Measurements from ENCODE around the gene GUCY1B1. TPM values are rescaled to one million over a fixed set of nuclear protein-coding genes. Genes with fewer than 3 reads are reported as not detected.

Gene GUCY1B1
- total RNA-seq, 1 experiment from 2014 or later: not detected

DNA sequence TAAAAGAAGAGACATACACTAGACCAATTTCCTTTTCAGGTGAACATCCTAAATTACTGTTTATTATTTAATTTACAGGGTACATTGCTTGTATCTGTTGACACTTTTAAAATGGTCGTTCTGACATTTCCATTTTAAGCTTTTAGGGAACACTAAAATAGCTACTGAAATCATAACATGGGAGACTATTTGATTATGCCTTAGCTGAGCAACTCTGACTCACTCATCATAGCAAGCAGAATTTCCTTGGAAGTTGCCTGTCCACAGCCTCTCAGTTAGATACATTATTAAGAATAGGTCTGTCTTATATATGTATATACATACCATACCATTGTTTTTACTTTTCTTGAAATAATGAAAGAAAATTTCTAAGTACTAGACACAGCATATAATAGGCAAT lies 22.0 kb downstream of the GUCY1B1 start:
- no peak overlapping the region for H3K27ac Mint-ChIP-seq (ENCODE audit: low read depth, unreplicated experiment)
- no peak for DNase-seq (ENCODE audit: unreplicated experiment)
- no peaks in the 10 kb centered on the region for H3K36me3 Mint-ChIP-seq (ENCODE audit: insufficient read depth, unreplicated experiment)
- ChIA-PET CTCF (interaction anchor here (1.2 to 2.7 kb wide), 3 partner anchors 11 to 337 kb away, joined by 3 to 7 read pairs (median 5); partner anchors contain the start of gene CTSO), POLR2A (no interaction called here)
- intact Hi-C loops (cut with micrococcal nuclease): no loop called here
- H3K4me3 Mint-ChIP-seq (ENCODE audit: unreplicated experiment): no peak overlapping the region
- H3K9me3 Mint-ChIP-seq (ENCODE audit: unreplicated experiment): no peaks in the 10 kb centered on the region
- H3K27me3 Mint-ChIP-seq (ENCODE audit: insufficient read depth, unreplicated experiment): no peaks in the 10 kb centered on the region
- H3K4me1 Mint-ChIP-seq (ENCODE audit: insufficient read depth, unreplicated experiment): no peaks in the 10 kb centered on the region
- no TSS peak for BruUV-seq (replicated peaks)
- TF ChIP-seq CTCF (IDR thresholded peaks at IDR 0.05; ENCODE audit: unreplicated experiment): no peak

GRCh38 chr4:155781249-155781831 lies 22.5 kb downstream of the GUCY1B1 start:
- POLR2A ChIA-PET: no interaction called here

DNA sequence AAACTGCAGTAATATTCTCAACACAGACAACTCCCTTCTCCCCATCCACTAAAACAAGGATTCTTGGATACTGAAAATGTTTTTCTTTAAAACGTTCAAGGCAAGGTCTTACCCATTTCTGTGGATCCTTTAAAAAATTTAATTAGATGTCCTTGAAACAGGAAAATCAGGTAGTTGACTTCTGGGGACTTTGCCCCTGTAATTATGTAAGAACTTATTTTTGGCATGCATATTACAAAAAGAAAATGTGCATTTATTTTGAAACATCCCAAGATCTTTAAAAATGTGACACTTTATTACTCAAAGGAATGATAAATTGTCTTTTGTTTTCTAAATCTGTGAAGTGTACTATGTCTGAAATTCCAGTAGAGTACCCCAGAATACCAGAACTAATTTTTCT lies 25.8 kb downstream of the GUCY1B1 start:
- ChIA-PET POLR2A (no interaction called here), CTCF (interaction anchor here (0.7 kb wide), 1 partner anchor 384 kb away, joined by 4 read pairs; no protein-coding TSS in a partner anchor)
- DNase-seq (ENCODE audit: unreplicated experiment): no peak
- no peaks in the 10 kb centered on the region for H3K27me3 Mint-ChIP-seq (ENCODE audit: insufficient read depth, unreplicated experiment)
- TF ChIP-seq CTCF (IDR thresholded peaks at IDR 0.05; ENCODE audit: unreplicated experiment): no peak
- peaks cover 5% of the 10 kb centered on the region for H3K4me1 Mint-ChIP-seq (ENCODE audit: insufficient read depth, unreplicated experiment)
- intact Hi-C loops (cut with micrococcal nuclease): no loop called here
- no TSS peak for BruUV-seq (replicated peaks)
- no peak overlapping the region for H3K4me3 Mint-ChIP-seq (ENCODE audit: unreplicated experiment)
- no peaks in the 10 kb centered on the region for H3K9me3 Mint-ChIP-seq (ENCODE audit: unreplicated experiment)
- H3K27ac Mint-ChIP-seq (ENCODE audit: low read depth, unreplicated experiment): no peak overlapping the region
- no peaks in the 10 kb centered on the region for H3K36me3 Mint-ChIP-seq (ENCODE audit: insufficient read depth, unreplicated experiment)

More at GRCh38 chr4:155781249-155781831, 22.5 kb downstream of the GUCY1B1 start:
- Mint-ChIP-seq H3K27ac (ENCODE audit: low read depth, unreplicated experiment) (no peak overlapping the region), H3K36me3 (ENCODE audit: insufficient read depth, unreplicated experiment) (no peaks in the 10 kb centered on the region), H3K4me3 (ENCODE audit: unreplicated experiment) (no peak overlapping the region), H3K9me3 (ENCODE audit: unreplicated experiment) (no peaks in the 10 kb centered on the region), H3K27me3 (ENCODE audit: insufficient read depth, unreplicated experiment) (no peaks in the 10 kb centered on the region), H3K4me1 (ENCODE audit: insufficient read depth, unreplicated experiment) (no peaks in the 10 kb centered on the region)
- TF ChIP-seq CTCF (IDR thresholded peaks at IDR 0.05; ENCODE audit: unreplicated experiment): no peak
- CTCF ChIA-PET: interaction anchor here (0.6 to 2.7 kb wide), 5 partner anchors 172 to 1144 kb away, joined by 3 to 7 read pairs (median 3); no protein-coding TSS in a partner anchor
- no peak for DNase-seq (ENCODE audit: unreplicated experiment)
- intact Hi-C loops (cut with micrococcal nuclease): no loop called here
- BruUV-seq (replicated peaks): no TSS peak

- no TSS peak for BruUV-seq (replicated peaks)
- ChIA-PET CTCF (interaction anchor here (1.9 to 3.5 kb wide), 3 partner anchors 346 to 400 kb away, joined by 5 to 43 read pairs (median 35); no protein-coding TSS in a partner anchor), POLR2A (no interaction called here)
- Mint-ChIP-seq H3K27me3 (ENCODE audit: insufficient read depth, unreplicated experiment) (no peaks in the 10 kb centered on the region), H3K9me3 (ENCODE audit: unreplicated experiment) (no peaks in the 10 kb centered on the region), H3K36me3 (ENCODE audit: insufficient read depth, unreplicated experiment) (no peaks in the 10 kb centered on the region), H3K4me1 (ENCODE audit: insufficient read depth, unreplicated experiment) (peaks cover 5% of the 10 kb centered on the region), H3K4me3 (ENCODE audit: unreplicated experiment) (no peak overlapping the region), H3K27ac (ENCODE audit: low read depth, unreplicated experiment) (no peak overlapping the region)
- no peak for DNase-seq (ENCODE audit: unreplicated experiment)
- TF ChIP-seq CTCF (IDR thresholded peaks at IDR 0.05; ENCODE audit: unreplicated experiment): no peak
- intact Hi-C loops (cut with micrococcal nuclease): no loop called here
Observed at GRCh38 chr4:155785828-155786227, 27.0 kb downstream of the GUCY1B1 start.
